Neural cell (in vitro differentiated cells): ENCODE data around the gene RBP5. TPM values are rescaled to one million over a fixed set of nuclear protein-coding genes. Genes with fewer than 3 reads are reported as not detected.

Source experiments
- H2AFZ ChIP-seq: fragments of 200-600, 300-800 bp; sonication (generic), shearing (Covaris generic); 2 replicates; pipeline ENCODE4 v1.6.0; 2014; ENCODE audit warnings: low read depth, mild to moderate bottlenecking, antibody characterized with exemption, low read length, moderate library complexity
- H3F3A ChIP-seq: fragments of 200-600 bp; shearing (Covaris generic); 2 replicates; pipeline ENCODE4 v1.6.1; 2016; ENCODE audit warnings: mild to moderate bottlenecking, moderate library complexity, mixed read lengths, antibody characterized with exemption, low read length; ENCODE audit not compliant: insufficient read depth, poor library complexity, severe bottlenecking
- H3K27ac ChIP-seq: fragments of 200-600, 300-800 bp; sonication (generic), shearing (Covaris generic); 2 replicates; pipeline ENCODE4 v1.5.1; 2014; ENCODE audit warnings: mild to moderate bottlenecking, low read length, moderate library complexity
- H3K27me3 ChIP-seq: fragments of 300-800, 200-600 bp; sonication (generic), shearing (Covaris generic); 2 replicates; pipeline ENCODE4 v1.6.0; 2014; ENCODE audit warnings: mild to moderate bottlenecking, low read depth, low read length, moderate library complexity; ENCODE audit not compliant: insufficient read depth
- H3K36me3 ChIP-seq: fragments of 300-800, 200-600 bp; sonication (generic), shearing (Covaris generic); 2 replicates; pipeline ENCODE4 v1.5.1; 2014; ENCODE audit warnings: mild to moderate bottlenecking, antibody characterized with exemption, low read length, moderate library complexity; ENCODE audit not compliant: insufficient read depth
- H3K4me2 ChIP-seq: fragments of 300-800, 200-600 bp; sonication (generic), shearing (Covaris generic); 2 replicates; pipeline ENCODE4 v1.6.0; 2014; ENCODE audit warnings: mild to moderate bottlenecking, low read length
- H3K4me3 ChIP-seq: fragments of 300-800, 200-600 bp; sonication (generic), shearing (Covaris generic); 2 replicates; pipeline ENCODE4 v1.5.1; 2014; ENCODE audit warnings: mild to moderate bottlenecking, low read length, moderate library complexity
- H3K79me2 ChIP-seq: fragments of 200-600 bp; shearing (Covaris generic); replicated peaks from 2 replicates; pipeline ENCODE4 v1.6.0; 2014; ENCODE audit warnings: mild to moderate bottlenecking, low read length, moderate library complexity; ENCODE audit not compliant: insufficient read depth
- H3K9ac ChIP-seq: fragments of 300-800, 200-600 bp; sonication (generic), shearing (Covaris generic); 2 replicates; pipeline ENCODE4 v1.6.1; 2016; ENCODE audit warnings: mild to moderate bottlenecking, low read length, mixed read lengths
- H3K9me2 ChIP-seq: fragments of 200-600 bp; shearing (Covaris generic); 2 replicates; pipeline ENCODE4 v1.6.1; 2016; ENCODE audit warnings: mild to moderate bottlenecking, low read length, mixed read lengths; ENCODE audit not compliant: insufficient read depth
- H3K9me3 ChIP-seq: fragments of 200-600, 300-800 bp; sonication (generic), shearing (Covaris generic); 2 replicates; pipeline ENCODE4 v1.6.1; 2016; ENCODE audit warnings: mild to moderate bottlenecking, mixed run types, low read length, moderate library complexity, mixed read lengths
- H4K20me1 ChIP-seq: fragments of 200-600 bp; shearing (Covaris generic); 2 replicates; pipeline ENCODE4 v1.6.1; 2016; ENCODE audit warnings: mild to moderate bottlenecking, mixed run types; ENCODE audit not compliant: insufficient read depth
- EP300 ChIP-seq: fragments of 450-650 bp; conservative IDR thresholded peaks from 2 replicates; pipeline ENCODE4 v1.6.1; 2014; ENCODE audit warnings: antibody characterized with exemption, mild to moderate bottlenecking, moderate library complexity; ENCODE audit not compliant: poor library complexity, severe bottlenecking
- EZH2 ChIP-seq: fragments of 200-600, 300-800 bp; shearing (Covaris generic), sonication (generic); IDR thresholded peaks from 2 replicates; pipeline ENCODE4 v1.6.1; 2014; ENCODE audit warnings: antibody characterized with exemption, low read length, borderline replicate concordance, mild to moderate bottlenecking; ENCODE audit not compliant: insufficient read depth, poor library complexity, severe bottlenecking
- MXI1 ChIP-seq: fragments of 450-650 bp; conservative IDR thresholded peaks from 2 replicates; pipeline ENCODE4 v1.6.1; 2014; ENCODE audit warnings: antibody characterized with exemption, mild to moderate bottlenecking; ENCODE audit not compliant: poor library complexity, severe bottlenecking
- POLR2AphosphoS5 ChIP-seq: IDR thresholded peaks from 2 replicates; pipeline ENCODE4 v1.6.1; 2012
- RAD21 ChIP-seq: fragments of 450-650 bp; conservative IDR thresholded peaks from 2 replicates; pipeline ENCODE4 v1.6.1; 2014; ENCODE audit warnings: antibody characterized with exemption, mild to moderate bottlenecking, moderate library complexity
- SMC3 ChIP-seq: fragments of 450-650 bp; conservative IDR thresholded peaks from 2 replicates; pipeline ENCODE4 v1.6.1; 2014; ENCODE audit warnings: antibody characterized with exemption, mild to moderate bottlenecking, moderate library complexity; ENCODE audit not compliant: poor library complexity
- TAF1 ChIP-seq: IDR thresholded peaks from 2 replicates; pipeline ENCODE4 v1.6.1; 2012; ENCODE audit warnings: low read depth
- polyA plus RNA-seq: library from polyadenylated mRNA; depleted of rRNA; stranded (reverse); fragments of >200 nt; gene quantifications from 2 replicates; pipeline ENCODE4 v1.2.3, GENCODE V29; 2014
- TF ChIP-seq, protein P1 (sequence below): IDR thresholded peaks from 2 replicates; pipeline ENCODE4 v1.6.1; 2012; ENCODE audit warnings: borderline replicate concordance
- TF ChIP-seq, protein P2 (sequence below): fragments of 450-650 bp; IDR thresholded peaks from 2 replicates; pipeline ENCODE4 v1.5.1; 2014; ENCODE audit warnings: antibody characterized with exemption, mild to moderate bottlenecking, moderate library complexity; ENCODE audit not compliant: poor library complexity, severe bottlenecking

RBP5 gene
- polyA plus RNA-seq, 1 donor from 2014 or later, result 1.9 TPM

DNA sequence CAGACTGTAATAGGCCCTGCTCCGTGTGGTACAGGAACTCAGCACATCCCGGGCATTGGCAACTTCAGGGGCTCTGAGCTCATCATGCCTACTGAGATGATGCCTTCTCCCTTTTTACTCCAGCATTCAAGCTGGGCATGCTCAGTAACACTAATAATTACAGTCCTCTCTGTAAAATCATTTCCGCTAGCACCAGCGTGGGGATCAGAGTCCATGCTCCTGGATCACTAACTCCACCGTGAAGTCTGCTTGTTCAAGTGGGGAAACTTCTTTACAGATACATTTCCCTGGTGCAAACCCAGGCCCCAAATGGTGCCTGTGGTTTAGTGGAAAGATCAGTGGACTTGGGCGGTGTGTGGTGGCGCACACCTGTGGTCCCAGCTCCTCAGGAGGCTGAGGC is 18.2 kb upstream of the RBP5 start:
- TF ChIP-seq POLR2AphosphoS5 (no peak), EP300 (no peak), MXI1 (no peak), SMC3 (no peak), EZH2 (no peak), TAF1 (no peak), RAD21 (no peak)
- TF ChIP-seq, protein P1, sequence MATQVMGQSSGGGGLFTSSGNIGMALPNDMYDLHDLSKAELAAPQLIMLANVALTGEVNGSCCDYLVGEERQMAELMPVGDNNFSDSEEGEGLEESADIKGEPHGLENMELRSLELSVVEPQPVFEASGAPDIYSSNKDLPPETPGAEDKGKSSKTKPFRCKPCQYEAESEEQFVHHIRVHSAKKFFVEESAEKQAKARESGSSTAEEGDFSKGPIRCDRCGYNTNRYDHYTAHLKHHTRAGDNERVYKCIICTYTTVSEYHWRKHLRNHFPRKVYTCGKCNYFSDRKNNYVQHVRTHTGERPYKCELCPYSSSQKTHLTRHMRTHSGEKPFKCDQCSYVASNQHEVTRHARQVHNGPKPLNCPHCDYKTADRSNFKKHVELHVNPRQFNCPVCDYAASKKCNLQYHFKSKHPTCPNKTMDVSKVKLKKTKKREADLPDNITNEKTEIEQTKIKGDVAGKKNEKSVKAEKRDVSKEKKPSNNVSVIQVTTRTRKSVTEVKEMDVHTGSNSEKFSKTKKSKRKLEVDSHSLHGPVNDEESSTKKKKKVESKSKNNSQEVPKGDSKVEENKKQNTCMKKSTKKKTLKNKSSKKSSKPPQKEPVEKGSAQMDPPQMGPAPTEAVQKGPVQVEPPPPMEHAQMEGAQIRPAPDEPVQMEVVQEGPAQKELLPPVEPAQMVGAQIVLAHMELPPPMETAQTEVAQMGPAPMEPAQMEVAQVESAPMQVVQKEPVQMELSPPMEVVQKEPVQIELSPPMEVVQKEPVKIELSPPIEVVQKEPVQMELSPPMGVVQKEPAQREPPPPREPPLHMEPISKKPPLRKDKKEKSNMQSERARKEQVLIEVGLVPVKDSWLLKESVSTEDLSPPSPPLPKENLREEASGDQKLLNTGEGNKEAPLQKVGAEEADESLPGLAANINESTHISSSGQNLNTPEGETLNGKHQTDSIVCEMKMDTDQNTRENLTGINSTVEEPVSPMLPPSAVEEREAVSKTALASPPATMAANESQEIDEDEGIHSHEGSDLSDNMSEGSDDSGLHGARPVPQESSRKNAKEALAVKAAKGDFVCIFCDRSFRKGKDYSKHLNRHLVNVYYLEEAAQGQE, result no peak
- TF ChIP-seq, protein P2, sequence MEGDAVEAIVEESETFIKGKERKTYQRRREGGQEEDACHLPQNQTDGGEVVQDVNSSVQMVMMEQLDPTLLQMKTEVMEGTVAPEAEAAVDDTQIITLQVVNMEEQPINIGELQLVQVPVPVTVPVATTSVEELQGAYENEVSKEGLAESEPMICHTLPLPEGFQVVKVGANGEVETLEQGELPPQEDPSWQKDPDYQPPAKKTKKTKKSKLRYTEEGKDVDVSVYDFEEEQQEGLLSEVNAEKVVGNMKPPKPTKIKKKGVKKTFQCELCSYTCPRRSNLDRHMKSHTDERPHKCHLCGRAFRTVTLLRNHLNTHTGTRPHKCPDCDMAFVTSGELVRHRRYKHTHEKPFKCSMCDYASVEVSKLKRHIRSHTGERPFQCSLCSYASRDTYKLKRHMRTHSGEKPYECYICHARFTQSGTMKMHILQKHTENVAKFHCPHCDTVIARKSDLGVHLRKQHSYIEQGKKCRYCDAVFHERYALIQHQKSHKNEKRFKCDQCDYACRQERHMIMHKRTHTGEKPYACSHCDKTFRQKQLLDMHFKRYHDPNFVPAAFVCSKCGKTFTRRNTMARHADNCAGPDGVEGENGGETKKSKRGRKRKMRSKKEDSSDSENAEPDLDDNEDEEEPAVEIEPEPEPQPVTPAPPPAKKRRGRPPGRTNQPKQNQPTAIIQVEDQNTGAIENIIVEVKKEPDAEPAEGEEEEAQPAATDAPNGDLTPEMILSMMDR, result no peak
- no peaks in the 10 kb centered on the region for H3K79me2 ChIP-seq
- H3K4me3 ChIP-seq, result no peak overlapping the region
- no peak overlapping the region for H2AFZ ChIP-seq
- H3K27ac ChIP-seq, result no peak overlapping the region
- H3F3A ChIP-seq, result no peaks in the 10 kb centered on the region
- no peaks in the 10 kb centered on the region for H4K20me1 ChIP-seq
- H3K27me3 ChIP-seq, result no peaks in the 10 kb centered on the region
- no peak overlapping the region for H3K9ac ChIP-seq
- no peak overlapping the region for H3K4me2 ChIP-seq
- H3K36me3 ChIP-seq, result peaks cover 23% of the 10 kb centered on the region
- H3K9me3 ChIP-seq, result no peaks in the 10 kb centered on the region
- H3K9me2 ChIP-seq, result no peaks in the 10 kb centered on the region

DNA sequence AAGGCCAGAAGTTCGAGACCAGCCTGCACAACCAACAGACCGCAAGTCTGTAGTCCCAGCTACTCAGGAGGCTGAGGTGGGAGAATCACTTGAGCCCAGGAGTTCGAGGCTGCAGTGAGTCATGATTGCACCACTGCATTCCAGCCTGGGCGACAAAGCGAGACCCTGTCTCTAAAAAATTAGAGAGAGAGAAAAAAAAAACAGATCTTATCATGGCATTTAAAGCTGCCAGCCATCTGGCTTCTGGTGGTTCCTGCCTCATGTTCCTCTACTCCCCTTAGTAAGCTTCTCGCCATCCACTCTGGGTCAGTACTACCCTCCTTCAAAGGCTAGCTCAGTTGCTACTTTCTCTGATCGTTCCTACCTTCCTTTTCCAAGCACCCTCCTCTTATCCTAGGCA is 17.5 kb upstream of the RBP5 start:
- Histone ChIP-seq H2AFZ (no peak overlapping the region), H3K27ac (no peak overlapping the region), H3K27me3 (no peaks in the 10 kb centered on the region), H3K36me3 (peaks cover 29% of the 10 kb centered on the region), H3K4me2 (no peak overlapping the region), H3K79me2 (no peaks in the 10 kb centered on the region), H3F3A (no peaks in the 10 kb centered on the region), H3K9ac (no peak overlapping the region), H3K9me2 (no peaks in the 10 kb centered on the region), H3K9me3 (no peaks in the 10 kb centered on the region), H3K4me3 (no peak overlapping the region), H4K20me1 (no peaks in the 10 kb centered on the region)
- TF ChIP-seq, protein P1, result no peak
- no peak for TF ChIP-seq EZH2
- TF ChIP-seq TAF1, result no peak
- no peak for TF ChIP-seq MXI1
- TF ChIP-seq, protein P2, result no peak
- no peak for TF ChIP-seq SMC3
- TF ChIP-seq RAD21, result no peak
- TF ChIP-seq POLR2AphosphoS5, result no peak
- no peak for TF ChIP-seq EP300
